ENCODE data around the gene NDUFB10. TPM values are rescaled to one million over a fixed set of nuclear protein-coding genes. Genes with fewer than 3 reads are reported as not detected.

NDUFB10 gene
- total RNA-seq, 4 donors from 2014 or later: 214 to 400 (median 243) TPM

DNA sequence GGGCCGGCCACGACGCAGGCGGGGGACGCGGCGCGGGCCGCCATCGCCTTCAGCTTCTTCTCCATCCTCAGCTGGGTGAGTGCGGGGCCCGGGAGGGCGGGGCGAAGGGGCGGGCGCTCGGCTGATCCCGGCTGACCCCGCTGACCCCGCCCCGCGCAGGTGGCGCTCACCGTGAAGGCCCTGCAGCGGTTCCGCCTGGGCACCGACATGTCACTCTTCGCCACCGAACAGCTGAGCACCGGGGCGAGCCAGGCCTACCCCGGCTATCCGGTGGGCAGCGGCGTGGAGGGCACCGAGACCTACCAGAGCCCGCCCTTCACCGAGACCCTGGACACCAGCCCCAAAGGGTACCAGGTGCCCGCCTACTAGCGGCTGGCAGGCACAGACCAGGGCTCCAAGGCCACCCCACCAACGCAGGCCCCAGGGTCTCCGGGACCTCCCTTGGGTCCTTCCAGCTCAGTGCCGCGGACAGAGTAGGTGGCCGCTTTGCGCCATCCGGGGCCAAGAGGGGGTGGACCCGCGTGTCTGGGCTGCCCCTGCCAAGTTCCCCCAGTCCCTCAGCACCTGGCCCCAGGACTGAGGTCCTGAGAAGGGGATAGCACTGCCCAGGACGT is 33.5 kb downstream of the NDUFB10 start:
- Histone ChIP-seq H3K27ac (no peak overlapping the region), H3K36me3 (peaks cover 0 to 14% of the 10 kb centered on the region in 2 donors), H3K9me3 (no peaks in the 10 kb centered on the region), H3K4me1 (peaks cover 0 to 45% (median 25%) of the 10 kb centered on the region in 3 donors), H3K4me3 (peak overlapping the region in 1 of 2 donors; percentile 49), H3K27me3 (peaks cover 52% of the 10 kb centered on the region)
- TF ChIP-seq POLR2AphosphoS5 (IDR thresholded peaks at IDR 0.05) (no peak), POLR2A (IDR thresholded peaks at IDR 0.05) (no peak), EP300 (IDR thresholded peaks at IDR 0.05) (no peak)
- TF ChIP-seq, protein P1, sequence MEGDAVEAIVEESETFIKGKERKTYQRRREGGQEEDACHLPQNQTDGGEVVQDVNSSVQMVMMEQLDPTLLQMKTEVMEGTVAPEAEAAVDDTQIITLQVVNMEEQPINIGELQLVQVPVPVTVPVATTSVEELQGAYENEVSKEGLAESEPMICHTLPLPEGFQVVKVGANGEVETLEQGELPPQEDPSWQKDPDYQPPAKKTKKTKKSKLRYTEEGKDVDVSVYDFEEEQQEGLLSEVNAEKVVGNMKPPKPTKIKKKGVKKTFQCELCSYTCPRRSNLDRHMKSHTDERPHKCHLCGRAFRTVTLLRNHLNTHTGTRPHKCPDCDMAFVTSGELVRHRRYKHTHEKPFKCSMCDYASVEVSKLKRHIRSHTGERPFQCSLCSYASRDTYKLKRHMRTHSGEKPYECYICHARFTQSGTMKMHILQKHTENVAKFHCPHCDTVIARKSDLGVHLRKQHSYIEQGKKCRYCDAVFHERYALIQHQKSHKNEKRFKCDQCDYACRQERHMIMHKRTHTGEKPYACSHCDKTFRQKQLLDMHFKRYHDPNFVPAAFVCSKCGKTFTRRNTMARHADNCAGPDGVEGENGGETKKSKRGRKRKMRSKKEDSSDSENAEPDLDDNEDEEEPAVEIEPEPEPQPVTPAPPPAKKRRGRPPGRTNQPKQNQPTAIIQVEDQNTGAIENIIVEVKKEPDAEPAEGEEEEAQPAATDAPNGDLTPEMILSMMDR (IDR thresholded peaks at IDR 0.05): no peak
- WGBS, 2 donors (ENCODE audit: low coverage in 1 of 2): no CpG with 5 or more reads among the region's 50 CpGs
- ATAC-seq: no peak

DNA sequence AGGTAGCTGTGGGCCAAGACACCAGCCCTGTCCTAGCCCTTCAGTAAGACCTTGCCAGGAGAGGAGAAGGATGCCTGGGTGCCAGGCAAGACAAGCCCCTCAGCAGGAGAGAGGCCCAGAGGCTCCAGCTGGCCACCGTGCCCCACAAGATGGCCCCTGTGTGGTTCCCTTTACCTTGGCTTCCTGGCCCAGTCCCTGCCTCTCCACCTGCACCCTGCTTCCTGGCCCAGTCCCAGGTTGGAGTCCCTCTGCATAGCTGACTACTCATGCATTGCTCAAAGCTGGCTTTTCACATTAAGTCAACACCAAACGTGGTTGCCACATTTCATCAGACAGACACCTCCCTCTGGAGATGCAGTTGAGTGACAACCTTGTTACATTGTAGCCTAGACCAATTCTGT is 34.4 kb downstream of the NDUFB10 start:
- WGBS, 2 donors (ENCODE audit: low coverage in 1 of 2): 22% methylated on average over 1 of the region's 2 CpGs; no CpG with 5 or more reads in 1 of the 2 donors
- peaks cover 0 to 24% of the 10 kb centered on the region in 2 donors for H3K36me3 ChIP-seq
- no peak overlapping the region for H3K27ac ChIP-seq
- no peak for ATAC-seq
- peaks cover 43% of the 10 kb centered on the region for H3K27me3 ChIP-seq
- H3K4me1 ChIP-seq: peaks cover 0 to 45% (median 25%) of the 10 kb centered on the region in 3 donors
- H3K4me3 ChIP-seq: no peak overlapping the region
- H3K9me3 ChIP-seq: no peaks in the 10 kb centered on the region
- TF ChIP-seq POLR2A (IDR thresholded peaks at IDR 0.05) (no peak), EP300 (IDR thresholded peaks at IDR 0.05) (no peak), POLR2AphosphoS5 (IDR thresholded peaks at IDR 0.05) (no peak)
- TF ChIP-seq, protein P1 (IDR thresholded peaks at IDR 0.05): no peak

DNA sequence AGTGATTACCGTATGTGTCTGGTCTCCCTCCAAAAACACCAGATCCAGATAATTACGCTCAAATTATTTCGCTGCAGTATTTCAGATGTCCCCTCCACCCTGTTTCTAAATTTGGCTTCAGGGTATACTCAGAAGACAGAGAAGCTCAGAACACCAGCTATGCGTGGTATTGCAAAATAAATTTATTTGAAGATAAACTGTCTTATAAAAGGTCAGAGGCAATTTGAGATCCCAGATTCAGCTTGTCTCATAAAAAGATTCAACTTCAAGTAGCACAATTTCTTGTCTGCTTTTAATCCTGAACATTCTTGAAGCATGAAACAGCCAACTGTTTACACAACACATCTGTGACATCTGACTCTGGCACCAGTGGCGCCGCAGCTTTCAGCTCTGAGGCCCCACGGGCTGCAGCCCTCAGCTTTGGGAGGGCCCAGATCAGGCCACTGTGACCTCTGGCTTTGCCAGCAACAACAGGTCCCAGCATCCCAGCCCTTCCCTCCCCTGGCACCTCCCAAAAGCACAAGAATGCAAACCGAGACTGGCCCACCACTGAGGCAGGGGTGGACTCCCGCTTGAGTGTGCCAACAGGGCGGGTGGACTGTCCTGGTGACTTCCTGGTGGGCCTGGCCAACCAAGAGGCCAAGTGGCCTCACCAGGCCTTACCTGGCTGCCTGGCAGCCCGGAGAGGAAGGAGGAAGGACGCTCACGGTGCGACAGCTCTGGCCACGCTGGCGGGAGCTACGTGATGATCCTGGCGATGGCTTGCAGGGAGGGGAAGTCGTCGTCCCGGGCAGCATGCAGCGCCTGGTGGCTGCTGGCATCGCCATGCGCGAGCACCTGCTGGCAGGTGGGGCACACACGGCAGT is 38.4 kb downstream of the NDUFB10 start:
- 47 to 55% methylated on average over 2 to 8 of the region's 26 CpGs for WGBS, 2 donors (ENCODE audit: low coverage in 1 of 2)
- ATAC-seq: peak; percentile 45
- TF ChIP-seq POLR2AphosphoS5 (IDR thresholded peaks at IDR 0.05) (no peak), EP300 (IDR thresholded peaks at IDR 0.05) (no peak), POLR2A (IDR thresholded peaks at IDR 0.05) (no peak)
- TF ChIP-seq, protein P1 (IDR thresholded peaks at IDR 0.05): no peak
- Histone ChIP-seq H3K36me3 (peaks cover 0 to 64% of the 10 kb centered on the region in 2 donors), H3K4me3 (no peak overlapping the region), H3K27me3 (peaks cover 3% of the 10 kb centered on the region), H3K9me3 (no peaks in the 10 kb centered on the region), H3K4me1 (peaks cover 0 to 9% (median 5%) of the 10 kb centered on the region in 3 donors), H3K27ac (peak overlapping the region in 1 of 4 donors; percentile 54)

DNA sequence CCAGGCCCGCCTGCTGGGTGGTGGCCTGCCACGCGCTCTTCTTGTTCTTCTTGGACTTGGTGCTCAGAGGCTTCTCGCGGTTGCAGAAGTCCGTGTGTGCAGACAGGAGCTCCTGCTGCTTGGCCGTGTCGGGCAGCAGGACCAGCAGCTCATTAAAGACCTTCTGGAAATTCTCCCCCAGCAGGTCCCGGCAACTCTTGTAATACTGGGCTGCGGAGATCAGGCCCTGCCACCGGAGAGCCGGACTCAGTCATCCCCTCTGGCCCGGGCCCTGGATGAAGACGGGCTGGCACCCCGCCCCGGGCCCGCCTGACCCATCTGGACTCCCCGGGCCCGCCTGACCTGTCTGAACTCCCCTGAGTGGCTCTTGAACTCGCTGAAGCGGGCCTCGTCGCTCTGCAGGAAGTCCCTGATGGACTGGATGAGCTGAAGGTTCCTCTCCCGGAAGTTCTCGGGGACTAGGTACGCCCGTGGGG is 39.1 kb downstream of the NDUFB10 start:
- Histone ChIP-seq H3K9me3 (no peaks in the 10 kb centered on the region), H3K36me3 (peaks cover 0 to 70% of the 10 kb centered on the region in 2 donors), H3K27me3 (no peaks in the 10 kb centered on the region), H3K4me3 (no peak overlapping the region), H3K27ac (peak overlapping the region in 1 of 4 donors; percentile 29), H3K4me1 (peaks cover 0 to 12% (median 5%) of the 10 kb centered on the region in 3 donors)
- ATAC-seq: no peak
- TF ChIP-seq, protein P1 (IDR thresholded peaks at IDR 0.05): no peak
- no peak for TF ChIP-seq POLR2A (IDR thresholded peaks at IDR 0.05)
- WGBS, 2 donors (ENCODE audit: low coverage in 1 of 2): no CpG with 5 or more reads among the region's 27 CpGs
